Skeletal muscle tissue (tissue), 4 donors: ENCODE measurements around the gene MTCL1. TPM values are rescaled to one million over a fixed set of nuclear protein-coding genes. Genes with fewer than 3 reads are reported as not detected.

Experiments
- H3K27ac ChIP-seq: one replicate; pipeline ENCODE4 v1.7.0; 2013; ENCODE audit warnings: mild to moderate bottlenecking, low read depth, low read length, inconsistent platforms
- H3K27me3 ChIP-seq, 3 donors: one replicate each; pipeline ENCODE4 v1.7.0; 2013; ENCODE audit warnings: low read length in 3 of 3; ENCODE audit not compliant: control insufficient read depth in 3 of 3, insufficient read depth in 3 of 3
- H3K36me3 ChIP-seq, 3 donors: one replicate each; pipeline ENCODE4 v1.7.0; 2013; ENCODE audit warnings: low read length in 3 of 3; ENCODE audit not compliant: control insufficient read depth in 3 of 3, insufficient read depth in 3 of 3
- H3K4me1 ChIP-seq, 3 donors: one replicate each; pipeline ENCODE4 v1.7.0; 2013; ENCODE audit warnings: low read length in 3 of 3, mild to moderate bottlenecking in 3 of 3; ENCODE audit not compliant: control insufficient read depth in 3 of 3, insufficient read depth in 3 of 3
- H3K4me3 ChIP-seq, 3 donors: one replicate each; pipeline ENCODE4 v1.7.0; 2013; ENCODE audit warnings: low read length in 3 of 3
- H3K9ac ChIP-seq, 3 donors: one replicate each; pipeline ENCODE4 v1.7.0; 2013; ENCODE audit warnings: low read length in 3 of 3, mild to moderate bottlenecking in 3 of 3, moderate library complexity in 2 of 3, low read depth in 1 of 3
- H3K9me3 ChIP-seq, 3 donors: one replicate each; pipeline ENCODE4 v1.7.0; 2013; ENCODE audit warnings: low read length in 3 of 3; ENCODE audit not compliant: control insufficient read depth in 3 of 3
- total RNA-seq: library from RNA; depleted of rRNA; stranded (reverse); fragments of >200 nt; gene quantifications from one replicate; pipeline ENCODE4 v1.2.3, GENCODE V29; 2014
- donor health status: Osteomylitis.

MTCL1 gene
- total RNA-seq, 1 donor from 2014 or later, result 12.5 TPM

GRCh38 chr18:8860845-8861642 lies 155.7 kb downstream of the MTCL1 start:
- no peaks in the 10 kb centered on the region for H3K9me3 ChIP-seq
- H3K4me1 ChIP-seq, result peaks cover 0 to 4% (median 0%) of the 10 kb centered on the region in 3 donors
- no peak overlapping the region for H3K4me3 ChIP-seq
- no peaks in the 10 kb centered on the region for H3K36me3 ChIP-seq
- no peak overlapping the region for H3K27ac ChIP-seq
- no peak overlapping the region for H3K9ac ChIP-seq
- no peaks in the 10 kb centered on the region for H3K27me3 ChIP-seq

GRCh38 chr18:8863427-8863826 lies 158.1 kb downstream of the MTCL1 start:
- Histone ChIP-seq H3K27me3 (no peaks in the 10 kb centered on the region), H3K4me1 (peaks cover 0 to 4% (median 0%) of the 10 kb centered on the region in 3 donors), H3K9me3 (no peaks in the 10 kb centered on the region), H3K4me3 (no peak overlapping the region), H3K36me3 (no peaks in the 10 kb centered on the region), H3K27ac (no peak overlapping the region), H3K9ac (no peak overlapping the region)

GRCh38 chr18:8865934-8866333 lies 160.6 kb downstream of the MTCL1 start:
- Histone ChIP-seq H3K36me3 (no peaks in the 10 kb centered on the region), H3K4me1 (no peaks in the 10 kb centered on the region), H3K4me3 (no peak overlapping the region), H3K9me3 (no peaks in the 10 kb centered on the region), H3K9ac (no peak overlapping the region), H3K27ac (no peak overlapping the region), H3K27me3 (no peaks in the 10 kb centered on the region)

GRCh38 chr18:8866679-8867078 lies 161.3 kb downstream of the MTCL1 start:
- H3K36me3 ChIP-seq, result no peaks in the 10 kb centered on the region
- H3K27me3 ChIP-seq, result peaks cover 0 to 2% (median 0%) of the 10 kb centered on the region in 3 donors
- no peak overlapping the region for H3K4me3 ChIP-seq
- H3K9ac ChIP-seq, result no peak overlapping the region
- no peak overlapping the region for H3K27ac ChIP-seq
- H3K9me3 ChIP-seq, result no peaks in the 10 kb centered on the region
- no peaks in the 10 kb centered on the region for H3K4me1 ChIP-seq

- Histone ChIP-seq H3K36me3 (no peaks in the 10 kb centered on the region), H3K9ac (no peak overlapping the region), H3K4me3 (no peak overlapping the region), H3K27me3 (peaks cover 0 to 2% (median 0%) of the 10 kb centered on the region in 3 donors), H3K4me1 (no peaks in the 10 kb centered on the region), H3K27ac (no peak overlapping the region), H3K9me3 (no peaks in the 10 kb centered on the region)
Observed at GRCh38 chr18:8868276-8868675, 162.9 kb downstream of the MTCL1 start.

GRCh38 chr18:8868779-8869415 lies 163.5 kb downstream of the MTCL1 start:
- Histone ChIP-seq H3K9me3 (no peaks in the 10 kb centered on the region), H3K4me3 (no peak overlapping the region), H3K9ac (no peak overlapping the region), H3K4me1 (no peaks in the 10 kb centered on the region), H3K36me3 (no peaks in the 10 kb centered on the region), H3K27ac (no peak overlapping the region), H3K27me3 (peaks cover 0 to 2% (median 0%) of the 10 kb centered on the region in 3 donors)

- Histone ChIP-seq H3K27me3 (peaks cover 0 to 2% (median 0%) of the 10 kb centered on the region in 3 donors), H3K9me3 (no peaks in the 10 kb centered on the region), H3K36me3 (no peaks in the 10 kb centered on the region), H3K9ac (no peak overlapping the region), H3K27ac (no peak overlapping the region), H3K4me3 (no peak overlapping the region), H3K4me1 (no peaks in the 10 kb centered on the region)
Observed at GRCh38 chr18:8869696-8870095, 164.3 kb downstream of the MTCL1 start.

- Histone ChIP-seq H3K27me3 (peaks cover 2 to 7% (median 4%) of the 10 kb centered on the region in 3 donors), H3K36me3 (no peaks in the 10 kb centered on the region), H3K4me3 (no peak overlapping the region), H3K27ac (no peak overlapping the region), H3K9me3 (no peaks in the 10 kb centered on the region), H3K4me1 (no peaks in the 10 kb centered on the region), H3K9ac (no peak overlapping the region)
Observed at GRCh38 chr18:8870528-8870927, 165.2 kb downstream of the MTCL1 start.

GRCh38 chr18:8871489-8871888 lies 166.1 kb downstream of the MTCL1 start:
- H3K36me3 ChIP-seq, result no peaks in the 10 kb centered on the region
- H3K27ac ChIP-seq, result no peak overlapping the region
- H3K4me1 ChIP-seq, result no peaks in the 10 kb centered on the region
- peaks cover 3 to 8% (median 4%) of the 10 kb centered on the region in 3 donors for H3K27me3 ChIP-seq
- no peak overlapping the region for H3K9ac ChIP-seq
- no peak overlapping the region for H3K4me3 ChIP-seq
- no peaks in the 10 kb centered on the region for H3K9me3 ChIP-seq

- Histone ChIP-seq H3K27me3 (peaks cover 3 to 8% (median 4%) of the 10 kb centered on the region in 3 donors), H3K27ac (no peak overlapping the region), H3K9me3 (no peaks in the 10 kb centered on the region), H3K9ac (no peak overlapping the region), H3K36me3 (no peaks in the 10 kb centered on the region), H3K4me1 (no peaks in the 10 kb centered on the region), H3K4me3 (no peak overlapping the region)
Observed at GRCh38 chr18:8874872-8875271, 169.5 kb downstream of the MTCL1 start.
